HG02798 (cell line): ENCODE data around the gene SGF29.
"Not testable (repeated sequence)": the region's sequence is repeated elsewhere in the genome, so short reads cannot be mapped to it uniquely, and the experiment has no call there.

ENCODE experiments used
- ATAC-seq: cut with Tn5 transposase; IDR thresholded peaks from one replicate; pipeline ENCODE4 v1.9.1; 2021; ENCODE audit warnings: mild to moderate bottlenecking; ENCODE audit not compliant: unreplicated experiment, poor library complexity

SGF29 gene

DNA sequence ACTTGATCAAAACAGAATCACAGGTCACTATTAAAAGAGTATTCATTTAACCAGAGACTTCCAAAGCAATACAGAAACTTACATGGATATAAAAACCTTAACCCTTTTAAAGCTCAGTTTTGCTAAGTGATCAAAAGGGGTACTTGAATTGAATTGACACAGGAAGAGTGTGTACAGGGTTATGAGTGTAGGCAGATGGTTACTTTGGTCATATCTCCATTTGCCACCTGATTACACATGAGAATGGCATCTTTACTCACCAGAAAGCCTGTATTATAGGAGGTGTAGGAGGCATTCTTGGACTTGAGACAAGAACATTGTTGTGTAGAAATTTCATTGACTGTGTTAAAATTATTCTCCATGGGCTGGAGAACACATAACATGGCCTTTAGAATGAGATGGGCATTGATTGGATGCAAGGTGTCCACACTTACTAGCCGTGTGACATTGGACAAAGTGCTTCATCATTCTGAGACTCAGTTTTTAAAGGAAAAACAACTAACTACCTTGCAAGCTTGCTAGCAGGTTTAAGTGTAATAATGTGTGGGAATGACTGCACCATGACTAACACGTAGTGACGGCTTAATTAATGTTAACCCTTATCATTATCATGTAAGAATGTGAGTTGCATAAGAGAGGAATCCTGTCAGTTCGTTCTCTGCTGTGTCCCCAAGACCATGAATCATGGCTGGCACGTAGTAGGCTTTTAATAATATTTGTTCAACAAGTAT is 82.5 kb downstream of the SGF29 start:
- ATAC-seq: not testable (repeated sequence)

DNA sequence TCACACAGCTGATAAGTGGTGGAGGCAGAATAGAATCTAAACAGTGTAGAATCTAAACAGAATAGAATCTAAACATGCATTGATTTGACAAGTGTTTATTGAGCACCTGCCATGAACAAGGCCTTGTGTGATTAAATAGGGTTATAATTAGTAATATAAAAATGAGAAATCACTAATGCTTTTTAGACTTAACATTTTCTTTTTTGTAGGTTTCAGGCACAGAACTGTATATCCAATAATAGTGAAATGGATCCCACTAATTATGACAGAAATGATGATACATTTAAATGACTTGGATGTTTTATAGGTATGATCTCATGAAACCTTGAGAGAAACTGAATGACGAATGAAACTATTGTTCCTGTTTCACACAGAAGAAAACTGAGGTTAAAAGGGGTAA is 84.0 kb downstream of the SGF29 start, which contains the start of gene NPIPB8:
NPIPB8 (plus strand) TSS at position 301 of the 400 bp plus-strand sequence. CDS start 296 bp downstream, outside the sequence.
- ATAC-seq: not testable (repeated sequence)

DNA sequence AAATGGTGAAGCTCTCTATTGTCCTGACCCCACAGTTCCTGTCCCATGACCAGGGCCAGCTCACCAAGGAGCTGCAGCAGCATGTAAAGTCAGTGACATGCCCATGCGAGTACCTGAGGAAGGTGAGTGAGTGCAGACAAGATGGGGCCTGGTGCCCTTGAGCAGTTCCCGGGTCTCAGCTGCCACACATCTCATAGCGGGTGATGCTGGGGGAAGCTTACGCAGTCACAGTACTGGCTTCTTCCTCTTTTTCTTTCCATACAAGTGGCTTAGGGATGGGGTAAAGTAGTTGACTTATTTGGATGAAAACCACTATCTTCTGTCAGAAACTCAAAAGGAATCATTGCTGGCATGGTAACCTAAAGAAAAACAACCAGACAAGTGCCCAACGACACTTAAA is 84.6 kb downstream of the SGF29 start:
- not testable (repeated sequence) for ATAC-seq

DNA sequence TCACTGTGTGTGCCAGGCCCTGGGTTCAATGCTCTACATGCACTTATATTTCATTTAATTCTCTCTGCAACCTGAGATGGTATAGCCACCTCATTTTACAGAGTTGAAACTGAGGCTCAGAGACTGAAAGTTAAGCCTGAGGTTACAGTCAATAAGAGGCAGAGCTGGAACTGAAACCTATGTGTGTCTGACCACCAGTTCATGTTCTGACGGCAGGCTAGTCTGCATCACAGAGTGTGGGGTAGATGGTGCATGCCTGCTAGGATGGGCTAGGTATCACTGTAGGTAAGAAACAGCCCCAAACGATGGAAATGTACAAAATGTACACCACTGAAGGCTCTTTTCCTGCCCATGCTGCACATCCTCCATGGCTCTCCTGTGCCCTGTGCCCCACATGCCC is 86.2 kb downstream of the SGF29 start:
- ATAC-seq: not testable (repeated sequence)
